Measurements from ENCODE around the gene OLIG1.

OLIG1 gene

GRCh38 chr21:33037501-33037900 is 32.4 kb upstream of the OLIG1 start:
- no peak for DNase-seq (ENCODE audit: low spot score)
- no peak for TF ChIP-seq CTCF (IDR thresholded peaks at IDR 0.05; ENCODE audit: extremely low read depth, missing control alignments)

- no peak for TF ChIP-seq CTCF (IDR thresholded peaks at IDR 0.05; ENCODE audit: extremely low read depth, missing control alignments)
- DNase-seq (ENCODE audit: low spot score) = no peak
These were observed 30.4 kb upstream of the OLIG1 start for GRCh38 chr21:33039536-33039935.

- no peak for TF ChIP-seq CTCF (IDR thresholded peaks at IDR 0.05; ENCODE audit: extremely low read depth, missing control alignments)
- no peak for DNase-seq (ENCODE audit: low spot score)
These were observed 29.7 kb upstream of the OLIG1 start for GRCh38 chr21:33040215-33040614.

GRCh38 chr21:33041981-33042380 is 28.0 kb upstream of the OLIG1 start:
- DNase-seq (ENCODE audit: low spot score) = no peak
- TF ChIP-seq CTCF (IDR thresholded peaks at IDR 0.05; ENCODE audit: extremely low read depth, missing control alignments) = no peak

GRCh38 chr21:33042812-33043211 is 27.1 kb upstream of the OLIG1 start:
- no peak for TF ChIP-seq CTCF (IDR thresholded peaks at IDR 0.05; ENCODE audit: extremely low read depth, missing control alignments)
- no peak for DNase-seq (ENCODE audit: low spot score)

- no peak for DNase-seq (ENCODE audit: low spot score)
- no peak for TF ChIP-seq CTCF (IDR thresholded peaks at IDR 0.05; ENCODE audit: extremely low read depth, missing control alignments)
These were observed 23.5 kb upstream of the OLIG1 start for GRCh38 chr21:33046455-33046854.

GRCh38 chr21:33047231-33047630 is 22.7 kb upstream of the OLIG1 start:
- no peak for DNase-seq (ENCODE audit: low spot score)
- TF ChIP-seq CTCF (IDR thresholded peaks at IDR 0.05; ENCODE audit: extremely low read depth, missing control alignments) = no peak

Measured in GM20000 (cell line).